Keratinocyte (primary cell): ENCODE results near the gene BABAM2. TPM values are rescaled to one million over a fixed set of nuclear protein-coding genes. Genes with fewer than 3 reads are reported as not detected.

Experiments used
- DNase-seq: peaks from one replicate; pipeline ENCODE4 v3.0.0-alpha.2; 2011; ENCODE audit warnings: low read depth, missing footprints, low spot score
- FAIRE-seq: peaks from 2 replicates; lab custom pipeline; 2011; peaks lifted over from hg19 to GRCh38; lab: Jason Lieb, UNC
- H2AFZ ChIP-seq: 2 replicates; pipeline ENCODE4 v1.6.0; 2012; ENCODE audit warnings: low read length, control low read depth, inconsistent platforms; ENCODE audit not compliant: control insufficient read depth
- H3K27ac ChIP-seq: 2 replicates; pipeline ENCODE4 v1.5.1; 2011; ENCODE audit warnings: low read length; ENCODE audit not compliant: control insufficient read depth, insufficient read depth
- H3K27me3 ChIP-seq: 3 replicates; pipeline ENCODE4 v1.6.0; 2011; ENCODE audit warnings: low read length; ENCODE audit not compliant: control insufficient read depth, insufficient read depth; ENCODE audit errors: extremely low read depth
- H3K36me3 ChIP-seq, 2 experiments: 2 replicates in 1 of 2; 3 replicates in 1 of 2; pipeline ENCODE4 v1.5.1; 2011; ENCODE audit warnings: low read length in 2 of 2, mild to moderate bottlenecking in 1 of 2; ENCODE audit not compliant: control insufficient read depth in 2 of 2, insufficient read depth in 2 of 2; ENCODE audit errors: extremely low read depth in 1 of 2
- H3K4me1 ChIP-seq: 3 replicates; pipeline ENCODE4 v1.5.1; 2011; ENCODE audit warnings: low read length; ENCODE audit not compliant: control insufficient read depth, insufficient read depth; ENCODE audit errors: extremely low read depth
- H3K4me2 ChIP-seq: 3 replicates; pipeline ENCODE4 v1.6.0; 2011; ENCODE audit warnings: low read depth, low read length; ENCODE audit not compliant: control insufficient read depth, insufficient read depth; ENCODE audit errors: extremely low read depth
- H3K4me3 ChIP-seq, 3 experiments: fragments of 200-600 bp in 1 of 3; sonication (generic) in 1 of 3; 2 replicates in 2 of 3; 3 replicates in 1 of 3; pipeline ENCODE4 v1.5.1; 2011 to 2016; ENCODE audit warnings: low read length in 3 of 3, mild to moderate bottlenecking in 3 of 3, control low read depth in 2 of 3, inconsistent platforms in 1 of 3, low read depth in 1 of 3, mixed read lengths in 1 of 3, mixed run types in 1 of 3, moderate library complexity in 1 of 3; ENCODE audit not compliant: control insufficient read depth in 2 of 3, insufficient read depth in 2 of 3; ENCODE audit errors: extremely low read depth in 1 of 3
- H3K79me2 ChIP-seq: 2 replicates; pipeline ENCODE4 v1.6.0; 2012; ENCODE audit warnings: low read length; ENCODE audit not compliant: control insufficient read depth, insufficient read depth
- H3K9ac ChIP-seq: 3 replicates; pipeline ENCODE4 v1.6.0; 2011; ENCODE audit warnings: low read length; ENCODE audit not compliant: control insufficient read depth, insufficient read depth; ENCODE audit errors: extremely low read depth
- H3K9me1 ChIP-seq: 3 replicates; pipeline ENCODE4 v1.6.0; 2011; ENCODE audit warnings: low read length; ENCODE audit not compliant: control insufficient read depth, insufficient read depth; ENCODE audit errors: extremely low read depth
- H3K9me3 ChIP-seq: 2 replicates; pipeline ENCODE4 v1.5.1; 2012; ENCODE audit warnings: low read depth, low read length; ENCODE audit not compliant: control insufficient read depth
- H4K20me1 ChIP-seq: 3 replicates; pipeline ENCODE4 v1.6.0; 2011; ENCODE audit warnings: low read length; ENCODE audit not compliant: control insufficient read depth, insufficient read depth; ENCODE audit errors: extremely low read depth
- EZH2 ChIP-seq: IDR thresholded peaks from one replicate; pipeline ENCODE4 v1.6.1; 2012; ENCODE audit warnings: inconsistent platforms, mild to moderate bottlenecking, low read length, moderate library complexity
- dilution Hi-C: fragments of 300-500 bp; cut with MboI; formaldehyde crosslinking; loops from one replicate; pipeline ENCODE4 v1.7.0; 2020; ENCODE audit warnings: low sequenced_read_pairs; ENCODE audit not compliant: extremely low pct_ligation_motif_present
- polyA plus RNA-seq, 5 experiments: library from polyadenylated mRNA; depleted of rRNA in 3 of 5; stranded (reverse) in 3 of 5; stranded (forward) in 1 of 5; unstranded in 1 of 5; fragments of >200 nt; gene quantifications; 1 replicate in 1 of 5; 2 replicates in 3 of 5; 3 replicates in 1 of 5; pipeline versions ENCODE4 v1.2.1 to v1.2.3, GENCODE V29; 2011 to 2012; ENCODE audit warnings: missing spikeins in 2 of 5, low read depth in 1 of 5, low replicate concordance in 1 of 5
- TF ChIP-seq, protein P1 (sequence below), 3 experiments: IDR thresholded peaks in 1 of 3; conservative IDR thresholded peaks in 1 of 3; optimal IDR thresholded peaks in 1 of 3; 2 replicates in 2 of 3; 3 replicates in 1 of 3; pipeline versions ENCODE3 to v1.5.1; 2011; ENCODE audit warnings: low read length in 3 of 3, mild to moderate bottlenecking in 3 of 3, moderate library complexity in 2 of 3, control low read depth in 1 of 3, inconsistent platforms in 1 of 3; ENCODE audit not compliant: insufficient read depth in 2 of 3; ENCODE audit errors: extremely low read depth in 1 of 3

Gene BABAM2
- polyA plus RNA-seq, 1 donor (not counting 4 experiments of a cell fraction or from before 2014, with no cell fraction given): 29.8 TPM

DNA sequence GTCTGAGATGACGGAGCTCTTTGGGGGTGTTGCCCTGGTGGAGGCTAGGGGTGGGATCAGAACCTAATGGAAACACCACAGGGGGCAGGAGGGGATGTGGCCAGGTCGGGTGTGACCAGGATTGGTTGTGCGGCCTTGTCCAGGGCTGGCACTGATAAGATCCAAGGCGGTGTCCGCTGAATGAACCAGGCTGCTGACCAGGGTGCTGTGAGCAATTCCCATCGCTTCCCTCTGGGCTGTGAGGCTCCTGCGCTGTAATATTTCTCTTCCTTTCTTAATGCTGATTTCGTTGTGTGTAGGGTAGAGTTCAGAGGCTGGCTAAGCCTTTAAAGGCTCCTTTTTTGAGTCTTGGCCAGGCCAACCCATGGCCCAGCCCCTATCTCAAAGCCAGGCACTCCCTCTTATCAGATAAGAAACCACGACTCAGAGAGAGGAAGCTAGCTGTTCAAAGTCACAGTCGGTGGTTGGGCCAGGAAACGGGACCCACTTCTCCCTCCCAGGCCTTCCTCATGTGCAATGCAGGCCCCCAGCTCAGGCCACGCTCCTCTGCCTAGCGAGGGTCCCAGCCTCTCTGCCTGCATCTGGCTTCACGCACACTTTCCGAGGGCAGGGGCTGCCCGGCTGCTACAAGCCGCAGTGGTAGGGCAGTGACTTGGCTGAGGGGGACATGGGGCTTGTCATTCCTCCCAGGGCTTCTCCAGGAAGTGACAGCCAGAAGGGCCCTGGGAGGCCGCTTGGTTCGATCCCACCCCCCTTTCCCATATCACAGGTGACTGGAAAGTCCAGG, 476.2 kb downstream of the BABAM2 start:
- H3K4me1 ChIP-seq: peaks cover 4% of the 10 kb centered on the region
- dilution Hi-C loops: no loop called here
- no peaks in the 10 kb centered on the region for H3K9me3 ChIP-seq
- TF ChIP-seq, protein P1, sequence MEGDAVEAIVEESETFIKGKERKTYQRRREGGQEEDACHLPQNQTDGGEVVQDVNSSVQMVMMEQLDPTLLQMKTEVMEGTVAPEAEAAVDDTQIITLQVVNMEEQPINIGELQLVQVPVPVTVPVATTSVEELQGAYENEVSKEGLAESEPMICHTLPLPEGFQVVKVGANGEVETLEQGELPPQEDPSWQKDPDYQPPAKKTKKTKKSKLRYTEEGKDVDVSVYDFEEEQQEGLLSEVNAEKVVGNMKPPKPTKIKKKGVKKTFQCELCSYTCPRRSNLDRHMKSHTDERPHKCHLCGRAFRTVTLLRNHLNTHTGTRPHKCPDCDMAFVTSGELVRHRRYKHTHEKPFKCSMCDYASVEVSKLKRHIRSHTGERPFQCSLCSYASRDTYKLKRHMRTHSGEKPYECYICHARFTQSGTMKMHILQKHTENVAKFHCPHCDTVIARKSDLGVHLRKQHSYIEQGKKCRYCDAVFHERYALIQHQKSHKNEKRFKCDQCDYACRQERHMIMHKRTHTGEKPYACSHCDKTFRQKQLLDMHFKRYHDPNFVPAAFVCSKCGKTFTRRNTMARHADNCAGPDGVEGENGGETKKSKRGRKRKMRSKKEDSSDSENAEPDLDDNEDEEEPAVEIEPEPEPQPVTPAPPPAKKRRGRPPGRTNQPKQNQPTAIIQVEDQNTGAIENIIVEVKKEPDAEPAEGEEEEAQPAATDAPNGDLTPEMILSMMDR (optimal IDR thresholded peaks at IDR 0.05 in 1 of 3, IDR thresholded peaks at IDR 0.05 in 1 of 3, conservative IDR thresholded peaks at IDR 0.05 in 1 of 3; ENCODE audit: extremely low read depth in 1 of 3, insufficient read depth in 2 of 3, low read length in 3 of 3): no peak
- TF ChIP-seq EZH2: no peak
- H3K79me2 ChIP-seq: no peaks in the 10 kb centered on the region
- H3K27ac ChIP-seq: no peak overlapping the region
- no peaks in the 10 kb centered on the region for H3K9me1 ChIP-seq
- H3K9ac ChIP-seq: no peak overlapping the region
- no peaks in the 10 kb centered on the region for H4K20me1 ChIP-seq
- FAIRE-seq: no peak
- no peak overlapping the region for H3K4me3 ChIP-seq
- H2AFZ ChIP-seq: no peak overlapping the region
- DNase-seq: no peak
- no peaks in the 10 kb centered on the region for H3K36me3 ChIP-seq
- no peak overlapping the region for H3K4me2 ChIP-seq
- no peaks in the 10 kb centered on the region for H3K27me3 ChIP-seq

DNA sequence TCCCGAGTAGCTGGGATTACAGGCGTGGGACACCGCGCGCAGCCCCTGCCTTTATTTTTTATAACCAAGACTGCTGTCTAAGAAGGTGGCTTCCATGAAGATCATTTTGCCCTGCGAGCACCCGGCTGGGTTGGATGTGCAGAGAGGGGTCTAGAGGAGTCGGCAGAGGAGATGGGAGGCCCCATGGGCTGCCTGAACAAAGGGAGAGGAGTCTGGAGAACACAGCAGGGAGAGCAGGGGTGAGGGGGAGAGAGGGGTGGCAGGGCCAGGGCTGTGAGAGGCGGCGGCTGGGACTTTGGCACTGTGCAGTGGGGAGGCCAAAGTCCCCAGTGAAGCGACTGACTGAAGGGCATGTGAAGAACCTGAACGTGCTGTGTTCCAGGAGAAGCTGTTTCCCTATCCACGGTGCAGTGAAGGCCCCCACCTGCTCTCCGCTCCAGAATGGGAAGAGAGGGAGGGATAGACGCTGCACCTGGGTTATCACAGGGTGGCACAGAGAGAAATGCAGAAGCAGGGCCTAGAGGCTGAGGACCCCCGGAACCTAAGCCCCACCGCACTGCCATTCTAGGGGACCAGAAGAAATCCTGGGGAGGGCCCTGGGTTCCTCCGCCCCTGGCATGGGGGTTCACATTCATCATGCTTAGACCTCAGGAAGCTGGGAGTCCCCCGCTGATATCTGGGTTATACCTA, 477.3 kb downstream of the BABAM2 start:
- H3K4me1 ChIP-seq: peaks cover 4% of the 10 kb centered on the region
- no peak overlapping the region for H3K9ac ChIP-seq
- no peak for DNase-seq
- TF ChIP-seq, protein P1 (optimal IDR thresholded peaks at IDR 0.05 in 1 of 3, IDR thresholded peaks at IDR 0.05 in 1 of 3, conservative IDR thresholded peaks at IDR 0.05 in 1 of 3; ENCODE audit: extremely low read depth in 1 of 3, insufficient read depth in 2 of 3, low read length in 3 of 3): no peak
- TF ChIP-seq EZH2: no peak
- H3K27ac ChIP-seq: no peak overlapping the region
- H3K9me1 ChIP-seq: no peaks in the 10 kb centered on the region
- no peak for FAIRE-seq
- H3K4me3 ChIP-seq: no peak overlapping the region
- no peaks in the 10 kb centered on the region for H3K79me2 ChIP-seq
- dilution Hi-C loops: no loop called here
- H3K4me2 ChIP-seq: no peak overlapping the region
- H2AFZ ChIP-seq: no peak overlapping the region
- no peaks in the 10 kb centered on the region for H3K27me3 ChIP-seq
- H3K36me3 ChIP-seq: no peaks in the 10 kb centered on the region
- no peaks in the 10 kb centered on the region for H3K9me3 ChIP-seq
- no peaks in the 10 kb centered on the region for H4K20me1 ChIP-seq
